ENCODE results near the gene GAGE13. TPM values are rescaled to one million over a fixed set of nuclear protein-coding genes. Genes with fewer than 3 reads are reported as not detected.
"Not testable (repeated sequence)": the region's sequence is repeated elsewhere in the genome, so short reads cannot be mapped to it uniquely, and the experiment has no call there.

The GAGE13 gene
- polyA plus RNA-seq, 1 of the 3 experiments (the other 2 are of a cell fraction) = not detected

- TF ChIP-seq USF2 (IDR thresholded peaks at IDR 0.05; ENCODE audit: borderline replicate concordance, low read depth, low read length) (no peak), EZH2phosphoT487 (IDR thresholded peaks at IDR 0.05; ENCODE audit: borderline replicate concordance, low read depth) (no peak), RFX5 (IDR thresholded peaks at IDR 0.05; ENCODE audit: low read length) (no peak), ELF1 (IDR thresholded peaks at IDR 0.05) (no peak), GATA2 (CRISPR knock-in tag; IDR thresholded peaks at IDR 0.05) (no peak)
Measured at GRCh38 chrX:49291615-49292337, 39.6 kb upstream of the GAGE13 start (continued).

- ChIA-PET POLR2A (no interaction called here), CTCF (interaction anchor here (0.6 to 2.2 kb wide), 8 partner anchors 8 to 547 kb away, joined by 3 to 9 read pairs (median 3); no protein-coding TSS in a partner anchor)
- Histone ChIP-seq H3K79me2 (ENCODE audit: insufficient read depth) (no peaks in the 10 kb centered on the region), H2AFZ (ENCODE audit: low read depth) (no peak overlapping the region), H3K9me2 (no peaks in the 10 kb centered on the region), H3F3A (replicated peaks; ENCODE audit: insufficient read depth) (no peaks in the 10 kb centered on the region), H3K27ac (ENCODE audit: low read depth in 2 of 2, low read length in 1 of 2) (no peak overlapping the region), H4K20me1 (ENCODE audit: insufficient read depth) (no peaks in the 10 kb centered on the region), H3K4me3 (ENCODE audit: low read depth in 2 of 2, low read length in 1 of 2) (no peak overlapping the region), H3K9ac (no peak overlapping the region), H3K9me3 (no peaks in the 10 kb centered on the region), H3K4me1 (ENCODE audit: control insufficient read depth in 1 of 2, insufficient read depth in 2 of 2, low read depth in 1 of 2, low read length in 1 of 2) (no peaks in the 10 kb centered on the region), H3K27me3 (ENCODE audit: insufficient read depth) (peaks cover 23% of the 10 kb centered on the region; the same call in 1 of the 2 replicates), H3K4me2 (no peak overlapping the region), H3K36me3 (replicated peaks in 1 of 2; ENCODE audit: control insufficient read depth in 1 of 2, insufficient read depth in 2 of 2, low read length in 1 of 2) (no peaks in the 10 kb centered on the region)
- DNase-seq = no peak
- WGBS (ENCODE audit: low lambda C conversion rate) = 26% methylated on average over 10 of the region's 17 CpGs
- no peak for TF ChIP-seq IRF3 (IDR thresholded peaks at IDR 0.05; ENCODE audit: low read depth, low read length)
- no peak for TF ChIP-seq TAF1 (IDR thresholded peaks at IDR 0.05; ENCODE audit: borderline replicate concordance, low read depth, low read length)
- TF ChIP-seq NRF1 (IDR thresholded peaks at IDR 0.05; ENCODE audit: low read depth, low read length) = no peak
- no peak for TF ChIP-seq MAX (IDR thresholded peaks at IDR 0.05; ENCODE audit: low read depth)
- no peak for TF ChIP-seq GABPA (IDR thresholded peaks at IDR 0.05; ENCODE audit: low read depth)
- TF ChIP-seq USF1 (IDR thresholded peaks at IDR 0.05; ENCODE audit: borderline replicate concordance, low read depth) = no peak
- TF ChIP-seq FOXJ3 (CRISPR knock-in tag; IDR thresholded peaks at IDR 0.05) = no peak
- no peak for TF ChIP-seq CHD2 (IDR thresholded peaks at IDR 0.05; ENCODE audit: low read length, partially characterized antibody)
Measured at GRCh38 chrX:49292400-49293362, 38.7 kb upstream of the GAGE13 start.

- H3K4me1 ChIP-seq (ENCODE audit: control insufficient read depth in 1 of 2, insufficient read depth in 2 of 2, low read depth in 1 of 2, low read length in 1 of 2); H3K36me3 ChIP-seq (replicated peaks in 1 of 2; ENCODE audit: control insufficient read depth in 1 of 2, insufficient read depth in 2 of 2, low read length in 1 of 2); H3K9me2 ChIP-seq; H3K4me2 ChIP-seq; H4K20me1 ChIP-seq (ENCODE audit: insufficient read depth); H3K4me3 ChIP-seq (ENCODE audit: low read depth in 2 of 2, low read length in 1 of 2); H3F3A ChIP-seq (replicated peaks; ENCODE audit: insufficient read depth); H2AFZ ChIP-seq (ENCODE audit: low read depth); H3K9me3 ChIP-seq; H3K79me2 ChIP-seq (ENCODE audit: insufficient read depth); H3K27ac ChIP-seq (ENCODE audit: low read depth in 2 of 2, low read length in 1 of 2); POLR2A ChIA-PET; H3K9ac ChIP-seq; CTCF ChIA-PET; DNase-seq: not testable (repeated sequence)
- H3K27me3 ChIP-seq (ENCODE audit: insufficient read depth) = peaks cover 40% of the 10 kb centered on the region; the same call in 1 of the 2 replicates
- 55% methylated on average over 4 of the region's 5 CpGs for WGBS (ENCODE audit: low lambda C conversion rate)
Measured at GRCh38 chrX:49299293-49299692, 32.1 kb upstream of the GAGE13 start.

Data from SK-N-SH (cell line).